ENCODE results near the gene RSKR. TPM values are rescaled to one million over a fixed set of nuclear protein-coding genes. Genes with fewer than 3 reads are reported as not detected.
"Not testable (repeated sequence)": the region's sequence is repeated elsewhere in the genome, so short reads cannot be mapped to it uniquely, and the experiment has no call there.

RSKR gene
- 10 to 100 TPM in 1 of 2 donors, 1 to 10 TPM in 1; 6.3 to 15.7 TPM for total RNA-seq
- polyA plus RNA-seq: 1 to 10 TPM in 1 of 2 donors, under 1 TPM in 1; 0.13 to 3.0 TPM
- long read RNA-seq, donor 1: 0 reads
- long read RNA-seq, donor 2: 0 reads

GRCh38 chr17:28613931-28614381, at the start of gene RSKR:
TSS of gene RSKR (minus strand) at chr17:28614185. CDS start at chr17:28614161, 24 bp downstream.
- H3K36me3 ChIP-seq (ENCODE audit: control insufficient read depth in 1 of 2, insufficient read depth in 2 of 2, low read length in 1 of 2): peaks cover 0 to 13% of the 10 kb centered on the region in 2 donors
- no peak for DNase-seq
- no peak within 1 kb of the TSS for H3K4me3 ChIP-seq (ENCODE audit: low read length in 2 of 2)
- H3K27ac ChIP-seq (ENCODE audit: low read depth in 1 of 2, low read length in 2 of 2): no peak within 1 kb of the TSS
- no peaks in the 10 kb centered on the region for H3K27me3 ChIP-seq (ENCODE audit: control insufficient read depth in 1 of 2, insufficient read depth in 2 of 2, low read length in 1 of 2)
- no peak for ATAC-seq (ENCODE audit: low FRiP score)
- H3K9me3 ChIP-seq (ENCODE audit: control insufficient read depth, low read length): no peaks in the 10 kb centered on the region
- 78 to 80% methylated on average over 5 of the region's 5 CpGs for WGBS, 2 donors
- H3K4me1 ChIP-seq (ENCODE audit: control insufficient read depth in 1 of 2, insufficient read depth in 2 of 2, low read length in 2 of 2): no peaks in the 10 kb centered on the region
- intact Hi-C loops (cut with DNase I): loop anchor here (2.0 to 5.0 kb wide), 4 partner anchors 67 to 122 kb away; no protein-coding TSS in a partner anchor

- DNase-seq: no peak
- Histone ChIP-seq H3K27me3 (ENCODE audit: control insufficient read depth in 1 of 2, insufficient read depth in 2 of 2, low read length in 1 of 2) (no peaks in the 10 kb centered on the region), H3K9me3 (ENCODE audit: control insufficient read depth, low read length) (no peaks in the 10 kb centered on the region), H3K4me3 (ENCODE audit: low read length in 2 of 2) (no peak overlapping the region), H3K27ac (ENCODE audit: low read depth in 1 of 2, low read length in 2 of 2) (no peak overlapping the region), H3K4me1 (ENCODE audit: control insufficient read depth in 1 of 2, insufficient read depth in 2 of 2, low read length in 2 of 2) (peaks cover 0 to 3% of the 10 kb centered on the region in 2 donors), H3K36me3 (ENCODE audit: control insufficient read depth in 1 of 2, insufficient read depth in 2 of 2, low read length in 1 of 2) (peaks cover 0 to 2% of the 10 kb centered on the region in 2 donors)
- intact Hi-C loops (cut with DNase I): loop anchor here in 1 of 2 donors (5.0 kb wide), 1 partner anchor 49 kb away; the partner anchor contains the start of gene PROCA1
- ATAC-seq (ENCODE audit: low FRiP score): no peak
Observed at GRCh38 chr17:28663723-28664122, 49.7 kb upstream of the RSKR start.

GRCh38 chr17:28662527-28662829, 48.5 kb upstream of the RSKR start:
- DNase-seq (no peak), ATAC-seq (ENCODE audit: low FRiP score) (no peak)
- H3K4me3 ChIP-seq (ENCODE audit: low read length in 2 of 2): peak overlapping the region; percentile 65 to 94
- H3K27me3 ChIP-seq (ENCODE audit: control insufficient read depth in 1 of 2, insufficient read depth in 2 of 2, low read length in 1 of 2): no peaks in the 10 kb centered on the region
- intact Hi-C loops (cut with DNase I): loop anchor here in 1 of 2 donors (5.0 kb wide), 1 partner anchor 50 kb away; the partner anchor contains the start of gene PROCA1
- H3K36me3 ChIP-seq (ENCODE audit: control insufficient read depth in 1 of 2, insufficient read depth in 2 of 2, low read length in 1 of 2): no peaks in the 10 kb centered on the region
- peaks cover 0 to 3% of the 10 kb centered on the region in 2 donors for H3K4me1 ChIP-seq (ENCODE audit: control insufficient read depth in 1 of 2, insufficient read depth in 2 of 2, low read length in 2 of 2)
- WGBS, 2 donors: 0 to 1% methylated on average over 10 of the region's 10 CpGs
- H3K27ac ChIP-seq (ENCODE audit: low read depth in 1 of 2, low read length in 2 of 2): peak overlapping the region; percentile 23 to 97
- no peaks in the 10 kb centered on the region for H3K9me3 ChIP-seq (ENCODE audit: control insufficient read depth, low read length)

- Histone ChIP-seq H3K27ac (ENCODE audit: low read depth in 1 of 2, low read length in 2 of 2) (peak within 1 kb of the TSS; percentile 23 to 97), H3K4me3 (ENCODE audit: low read length in 2 of 2) (peak within 1 kb of the TSS; percentile 65 to 94), H3K9me3 (ENCODE audit: control insufficient read depth, low read length) (no peaks in the 10 kb centered on the region), H3K4me1 (ENCODE audit: control insufficient read depth in 1 of 2, insufficient read depth in 2 of 2, low read length in 2 of 2) (peaks cover 0 to 3% of the 10 kb centered on the region in 2 donors), H3K36me3 (ENCODE audit: control insufficient read depth in 1 of 2, insufficient read depth in 2 of 2, low read length in 1 of 2) (no peaks in the 10 kb centered on the region), H3K27me3 (ENCODE audit: control insufficient read depth in 1 of 2, insufficient read depth in 2 of 2, low read length in 1 of 2) (no peaks in the 10 kb centered on the region)
- 0% methylated on average over 65 to 66 of the region's 66 CpGs for WGBS, 2 donors
- ATAC-seq (ENCODE audit: low FRiP score): peak; percentile 98
- DNase-seq: peak; percentile 93 to 98
- intact Hi-C loops (cut with DNase I): loop anchor here in 1 of 2 donors (5.0 kb wide), 1 partner anchor 50 kb away; the partner anchor contains the start of gene PROCA1
Observed at GRCh38 chr17:28661635-28662526, 47.9 kb upstream of the RSKR start, which contains the start of the genes SDF2 and SUPT6H. TSS of gene SDF2 (minus strand) at chr17:28661906. CDS start at chr17:28661876, 30 bp downstream. TSS of gene SUPT6H (plus strand) at chr17:28662205. CDS start at chr17:28673402, 11,197 bp downstream.

- ATAC-seq (ENCODE audit: low FRiP score); H3K4me1 ChIP-seq (ENCODE audit: control insufficient read depth in 1 of 2, insufficient read depth in 2 of 2, low read length in 2 of 2); DNase-seq; H3K9me3 ChIP-seq (ENCODE audit: control insufficient read depth, low read length); intact Hi-C loops (cut with DNase I); H3K27ac ChIP-seq (ENCODE audit: low read depth in 1 of 2, low read length in 2 of 2); H3K4me3 ChIP-seq (ENCODE audit: low read length in 2 of 2); H3K27me3 ChIP-seq (ENCODE audit: control insufficient read depth in 1 of 2, insufficient read depth in 2 of 2, low read length in 1 of 2); H3K36me3 ChIP-seq (ENCODE audit: control insufficient read depth in 1 of 2, insufficient read depth in 2 of 2, low read length in 1 of 2): not testable (repeated sequence)
- WGBS, 2 donors: 97 to 99% methylated on average over 22 to 23 of the region's 23 CpGs
Observed at GRCh38 chr17:28659497-28659881, 45.5 kb upstream of the RSKR start.

- H3K4me3 ChIP-seq (ENCODE audit: low read length in 2 of 2); DNase-seq; H3K27me3 ChIP-seq (ENCODE audit: control insufficient read depth in 1 of 2, insufficient read depth in 2 of 2, low read length in 1 of 2); ATAC-seq (ENCODE audit: low FRiP score); H3K36me3 ChIP-seq (ENCODE audit: control insufficient read depth in 1 of 2, insufficient read depth in 2 of 2, low read length in 1 of 2); H3K4me1 ChIP-seq (ENCODE audit: control insufficient read depth in 1 of 2, insufficient read depth in 2 of 2, low read length in 2 of 2); intact Hi-C loops (cut with DNase I); H3K27ac ChIP-seq (ENCODE audit: low read depth in 1 of 2, low read length in 2 of 2); H3K9me3 ChIP-seq (ENCODE audit: control insufficient read depth, low read length): not testable (repeated sequence)
- WGBS, 2 donors: 96 to 97% methylated on average over 41 to 46 of the region's 46 CpGs
Observed at GRCh38 chr17:28658766-28659496, 44.9 kb upstream of the RSKR start.

- DNase-seq; H3K36me3 ChIP-seq (ENCODE audit: control insufficient read depth in 1 of 2, insufficient read depth in 2 of 2, low read length in 1 of 2): not testable (repeated sequence)
- WGBS, 2 donors: 94 to 96% methylated on average over 4 to 5 of the region's 8 CpGs
Observed at GRCh38 chr17:28658342-28658741, 44.4 kb upstream of the RSKR start.

GRCh38 chr17:28657756-28658155, 43.8 kb upstream of the RSKR start:
- Histone ChIP-seq H3K9me3 (ENCODE audit: control insufficient read depth, low read length) (no peaks in the 10 kb centered on the region), H3K36me3 (ENCODE audit: control insufficient read depth in 1 of 2, insufficient read depth in 2 of 2, low read length in 1 of 2) (no peaks in the 10 kb centered on the region), H3K4me3 (ENCODE audit: low read length in 2 of 2) (no peak overlapping the region), H3K27ac (ENCODE audit: low read depth in 1 of 2, low read length in 2 of 2) (no peak overlapping the region), H3K4me1 (ENCODE audit: control insufficient read depth in 1 of 2, insufficient read depth in 2 of 2, low read length in 2 of 2) (no peaks in the 10 kb centered on the region), H3K27me3 (ENCODE audit: control insufficient read depth in 1 of 2, insufficient read depth in 2 of 2, low read length in 1 of 2) (no peaks in the 10 kb centered on the region)
- no peak for ATAC-seq (ENCODE audit: low FRiP score)
- 81 to 85% methylated on average over 5 of the region's 5 CpGs for WGBS, 2 donors
- no peak for DNase-seq
- intact Hi-C loops (cut with DNase I): no loop called here

More at GRCh38 chr17:28658342-28658741, 44.4 kb upstream of the RSKR start:
- intact Hi-C loops (cut with DNase I); H3K9me3 ChIP-seq (ENCODE audit: control insufficient read depth, low read length); H3K4me1 ChIP-seq (ENCODE audit: control insufficient read depth in 1 of 2, insufficient read depth in 2 of 2, low read length in 2 of 2); H3K27ac ChIP-seq (ENCODE audit: low read depth in 1 of 2, low read length in 2 of 2); H3K27me3 ChIP-seq (ENCODE audit: control insufficient read depth in 1 of 2, insufficient read depth in 2 of 2, low read length in 1 of 2); ATAC-seq (ENCODE audit: low FRiP score); H3K4me3 ChIP-seq (ENCODE audit: low read length in 2 of 2): not testable (repeated sequence)
